Adipose tissue (tissue), 3 donors: Measurements from ENCODE around the gene ADGRV1. TPM values are rescaled to one million over a fixed set of nuclear protein-coding genes. Genes with fewer than 3 reads are reported as not detected.
"Not testable (repeated sequence)": the region's sequence is repeated elsewhere in the genome, so short reads cannot be mapped to it uniquely, and the experiment has no call there.

ENCODE experiments used
- H3K27ac ChIP-seq: one replicate; pipeline ENCODE4 v1.5.1; 2013; ENCODE audit warnings: low read depth, low read length
- WGBS, 3 donors: extraction: QIAGEN DNeasy Blood & Tissue Kit; methylation state at CpG; one replicate each; pipeline ENCODE4 v1.1.7; 2013; 5-methylcytosine and 5-hydroxymethylcytosine counted together
- polyA plus RNA-seq, 3 donors: library from polyadenylated mRNA; stranded (reverse); fragments of 200-250 nt; gene quantifications; one replicate each; pipeline ENCODE4 v1.2.3, GENCODE V29; 2013
- donor health status: healthy with polysubstance abuse.
- donor health status: Bipolar disorder and iron deficiency.
- donor health status: healthy.

ADGRV1 gene
- polyA plus RNA-seq, 3 donors = 0.33 to 1.6 (median 0.34) TPM

GRCh38 chr5:90680921-90681563 is 122.4 kb downstream of the ADGRV1 start:
- H3K27ac ChIP-seq = no peak overlapping the region
- WGBS, 3 donors = 62 to 83% (median 68%) methylated on average over 4 of the region's 4 CpGs

DNA sequence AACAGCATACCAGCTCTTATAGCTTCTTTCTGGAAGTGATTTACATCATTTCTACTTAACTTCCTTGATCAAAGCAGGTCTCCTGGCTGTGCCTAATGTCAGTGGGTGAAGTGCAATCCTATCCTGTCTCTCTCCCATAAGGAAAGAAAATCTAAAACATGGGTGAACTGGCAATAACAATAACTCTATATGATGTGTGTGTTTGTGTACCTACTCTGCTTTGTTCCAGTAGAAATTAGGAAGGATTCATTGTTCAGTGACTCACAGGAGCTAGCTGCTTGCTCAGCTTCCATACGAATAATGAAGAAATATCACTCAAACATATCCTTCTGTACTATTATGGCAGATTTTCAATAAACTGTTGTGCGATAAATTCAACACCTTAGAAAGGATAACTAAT is 123.7 kb downstream of the ADGRV1 start:
- 81 to 88% (median 85%) methylated on average over 2 of the region's 2 CpGs for WGBS, 3 donors
- H3K27ac ChIP-seq = no peak overlapping the region

- no peak overlapping the region for H3K27ac ChIP-seq
- WGBS, 3 donors = 90 to 97% (median 90%) methylated on average over 8 of the region's 8 CpGs
Measured at GRCh38 chr5:90685425-90686022, 126.9 kb downstream of the ADGRV1 start.

- WGBS, 3 donors = 93 to 100% (median 94%) methylated on average over 2 of the region's 2 CpGs
- H3K27ac ChIP-seq = not testable (repeated sequence)
Measured at GRCh38 chr5:90686363-90686762, 127.8 kb downstream of the ADGRV1 start.

DNA sequence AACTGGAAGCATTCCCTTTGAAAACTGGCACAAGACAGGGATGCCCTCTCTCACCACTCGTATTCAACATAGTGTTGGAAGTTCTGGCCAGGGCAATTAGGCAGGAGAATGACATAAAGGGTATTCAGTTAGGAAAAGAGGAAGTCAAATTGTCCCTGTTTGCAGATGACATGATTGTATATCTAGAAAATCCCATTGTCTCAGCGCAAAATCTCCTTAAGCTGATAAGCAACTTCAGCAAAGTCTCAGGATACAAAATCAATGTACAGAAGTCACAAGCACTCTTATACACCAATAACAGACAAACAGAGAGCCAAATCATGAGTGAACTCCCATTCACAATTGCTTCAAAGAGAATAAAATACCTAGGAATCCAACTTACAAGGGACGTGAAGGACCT is 128.9 kb downstream of the ADGRV1 start:
- WGBS, 3 donors = 79 to 96% (median 95%) methylated on average over 2 of the region's 3 CpGs

GRCh38 chr5:90689064-90689463 is 130.5 kb downstream of the ADGRV1 start:
- WGBS, 3 donors = 81 to 90% (median 84%) methylated on average over 2 of the region's 2 CpGs
- no peak overlapping the region for H3K27ac ChIP-seq

More for the DNA sequence above, 128.9 kb downstream of the ADGRV1 start:
- not testable (repeated sequence) for H3K27ac ChIP-seq

DNA sequence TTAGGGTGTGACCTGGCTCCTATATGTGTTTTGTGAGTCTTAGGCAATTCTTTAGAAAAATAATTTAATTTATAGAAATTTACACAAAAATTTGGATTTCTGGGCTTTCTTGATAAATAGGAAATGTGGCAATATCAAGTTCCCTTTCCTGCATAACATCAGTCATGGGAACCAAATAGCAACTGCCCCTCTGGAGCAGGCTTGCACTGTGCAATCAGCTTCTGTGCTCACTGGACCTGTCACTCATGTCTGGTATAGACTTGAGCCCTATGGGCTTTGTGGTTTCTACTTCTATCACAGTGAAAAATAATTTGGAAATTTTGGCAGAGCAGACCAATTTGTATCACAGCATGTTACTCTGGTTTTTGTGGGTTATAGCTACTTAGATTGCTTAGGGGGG is 131.7 kb downstream of the ADGRV1 start:
- no peak overlapping the region for H3K27ac ChIP-seq

- 84 to 92% (median 86%) methylated on average over 4 of the region's 4 CpGs for WGBS, 3 donors
Measured at GRCh38 chr5:90691533-90691932, 132.9 kb downstream of the ADGRV1 start.

DNA sequence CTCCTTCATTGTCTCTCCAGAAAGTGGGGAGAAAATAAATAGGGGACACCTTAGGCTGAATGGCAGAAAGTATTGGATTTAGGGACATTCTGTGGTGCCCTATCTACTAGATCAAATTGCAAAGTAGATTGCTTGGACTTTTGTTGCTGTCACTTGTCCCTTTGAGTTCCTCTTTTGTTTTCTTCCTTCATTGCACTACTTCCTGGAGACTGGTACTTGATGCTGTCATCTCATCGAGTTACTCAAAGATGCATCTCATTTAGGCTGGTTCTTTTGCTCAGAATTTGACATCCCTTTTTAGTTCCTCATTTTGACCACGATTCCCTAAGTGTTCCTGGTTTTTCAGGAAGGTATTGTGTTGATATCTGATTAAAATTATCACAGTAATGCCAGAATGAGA is 137.6 kb downstream of the ADGRV1 start:
- H3K27ac ChIP-seq = no peak overlapping the region
- WGBS, 3 donors = 32 to 81% (median 47%) methylated on average over 2 of the region's 2 CpGs

More at GRCh38 chr5:90691533-90691932, 132.9 kb downstream of the ADGRV1 start:
- H3K27ac ChIP-seq = no peak overlapping the region

GRCh38 chr5:90700299-90700698 is 141.7 kb downstream of the ADGRV1 start:
- H3K27ac ChIP-seq = no peak overlapping the region

DNA sequence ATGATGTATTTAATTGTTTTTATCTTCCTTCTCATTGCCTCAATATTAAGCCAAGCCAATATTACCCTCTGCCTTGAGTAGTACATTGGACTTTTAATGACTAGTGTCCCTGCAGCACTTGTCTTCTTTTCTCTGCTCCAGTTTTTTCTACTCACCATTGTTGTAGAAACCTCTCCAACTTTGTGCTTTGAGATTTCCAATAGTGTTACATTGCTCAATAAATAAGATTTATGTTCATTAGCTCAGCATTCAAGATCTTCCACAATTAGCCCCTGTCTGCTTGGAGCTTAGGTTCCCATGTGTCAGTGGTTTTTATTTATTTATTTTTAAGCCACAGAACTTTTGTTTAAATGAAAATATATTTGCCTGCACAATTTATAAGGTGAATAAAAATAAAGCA is 145.3 kb downstream of the ADGRV1 start:
- no peak overlapping the region for H3K27ac ChIP-seq

More at GRCh38 chr5:90700299-90700698, 141.7 kb downstream of the ADGRV1 start:
- WGBS, 3 donors = 73 to 82% (median 80%) methylated on average over 2 of the region's 2 CpGs

DNA sequence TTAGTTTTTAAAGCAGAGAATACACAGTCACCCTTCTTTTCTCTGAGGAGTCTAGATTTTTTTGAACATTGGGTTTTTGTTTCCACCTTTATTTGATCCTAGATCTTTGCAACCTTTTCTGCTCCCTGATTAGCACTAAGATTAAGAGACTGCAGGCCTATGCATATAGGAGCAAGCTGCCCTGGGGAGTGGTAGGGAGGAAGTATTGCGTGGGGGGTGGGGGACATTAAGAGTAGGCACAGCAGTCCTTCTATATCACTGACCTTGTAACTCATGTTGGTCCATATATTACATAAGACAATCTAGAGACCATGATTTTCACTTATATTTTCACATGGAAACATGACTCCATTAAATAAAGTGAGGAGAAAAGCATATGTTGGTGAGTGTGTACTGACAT is 149.1 kb downstream of the ADGRV1 start:
- no peak overlapping the region for H3K27ac ChIP-seq
- WGBS, 3 donors = 91 to 95% (median 92%) methylated on average over 1 of the region's 1 CpG

DNA sequence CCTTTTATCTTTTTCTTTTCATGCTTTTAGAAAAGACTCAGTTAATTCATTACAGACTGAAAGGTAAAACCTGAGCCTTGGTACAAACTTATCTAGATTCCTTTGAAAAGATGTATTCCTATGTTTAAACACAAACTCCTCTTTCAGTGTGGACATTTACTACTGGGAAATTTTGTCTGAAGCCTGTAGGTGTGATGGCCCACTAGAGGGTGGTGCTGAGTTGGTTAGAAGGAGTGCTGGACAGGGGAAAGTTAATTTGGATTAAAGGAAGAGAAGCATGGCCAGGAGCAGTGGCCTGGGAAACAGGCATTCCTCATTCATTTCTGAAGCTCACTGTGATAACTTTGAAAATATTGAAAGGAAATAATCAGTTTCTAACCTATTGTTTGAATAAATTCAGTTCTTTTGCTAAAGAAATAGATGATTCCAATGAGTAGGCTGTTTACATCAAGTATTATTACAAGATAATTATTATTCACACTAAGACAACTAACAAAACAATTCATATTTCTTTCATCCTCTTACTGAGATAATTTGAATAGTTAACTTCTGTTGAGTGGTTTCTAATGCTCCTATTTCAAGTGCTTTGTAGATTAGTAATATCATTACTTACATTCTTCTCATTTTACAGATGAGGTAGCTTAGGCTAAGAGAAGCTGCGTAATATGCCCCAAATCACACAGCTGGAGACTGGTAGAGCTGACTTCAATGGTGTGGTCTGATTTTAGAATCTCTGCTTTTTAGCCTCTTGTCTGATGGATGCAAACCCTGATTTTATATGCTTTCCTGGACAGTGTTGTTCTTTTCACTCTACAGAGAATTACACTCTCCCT is 150.9 kb downstream of the ADGRV1 start:
- H3K27ac ChIP-seq = no peak overlapping the region
- WGBS, 3 donors = 90 to 94% (median 92%) methylated on average over 1 of the region's 1 CpG

DNA sequence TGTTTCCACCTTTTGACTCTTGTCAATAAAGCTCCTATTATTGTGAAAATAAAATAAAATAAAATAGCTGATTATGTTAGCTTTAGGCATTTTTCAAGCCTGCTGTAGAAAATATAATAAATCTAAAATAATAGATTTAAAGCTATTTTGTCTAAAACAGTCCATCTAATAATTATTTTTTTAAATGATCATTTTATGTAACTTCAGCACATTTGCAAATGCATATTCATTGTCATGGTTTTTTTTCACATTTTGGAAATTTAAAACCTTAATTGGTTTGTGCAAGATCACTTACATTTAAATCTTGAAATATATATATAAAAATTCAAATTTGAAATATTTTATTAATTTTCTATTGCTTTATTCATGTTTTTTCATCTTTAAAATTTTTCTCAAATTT is 159.8 kb downstream of the ADGRV1 start:
- no peak overlapping the region for H3K27ac ChIP-seq

DNA sequence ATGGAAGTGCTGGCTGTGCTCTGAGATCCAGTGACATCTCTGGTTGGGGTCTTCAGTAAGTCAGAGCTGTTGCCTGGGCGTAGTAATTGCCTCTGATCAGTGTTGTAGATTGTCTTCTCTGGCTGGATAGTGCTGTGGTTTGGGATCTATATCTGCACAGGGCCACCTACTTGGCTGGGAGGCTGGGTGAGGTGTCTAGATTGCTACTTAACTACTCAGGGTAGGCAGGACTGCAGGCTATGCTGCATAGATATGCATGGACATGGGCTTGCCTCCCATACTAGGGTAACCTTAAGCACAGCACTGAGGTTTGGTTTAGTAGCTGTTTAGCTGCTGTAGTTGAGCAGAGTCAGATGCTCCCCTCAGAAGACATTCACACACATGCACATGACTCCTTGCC is 181.0 kb downstream of the ADGRV1 start:
- H3K27ac ChIP-seq = no peak overlapping the region
- WGBS, 3 donors = 71 to 92% (median 78%) methylated on average over 1 of the region's 1 CpG

DNA sequence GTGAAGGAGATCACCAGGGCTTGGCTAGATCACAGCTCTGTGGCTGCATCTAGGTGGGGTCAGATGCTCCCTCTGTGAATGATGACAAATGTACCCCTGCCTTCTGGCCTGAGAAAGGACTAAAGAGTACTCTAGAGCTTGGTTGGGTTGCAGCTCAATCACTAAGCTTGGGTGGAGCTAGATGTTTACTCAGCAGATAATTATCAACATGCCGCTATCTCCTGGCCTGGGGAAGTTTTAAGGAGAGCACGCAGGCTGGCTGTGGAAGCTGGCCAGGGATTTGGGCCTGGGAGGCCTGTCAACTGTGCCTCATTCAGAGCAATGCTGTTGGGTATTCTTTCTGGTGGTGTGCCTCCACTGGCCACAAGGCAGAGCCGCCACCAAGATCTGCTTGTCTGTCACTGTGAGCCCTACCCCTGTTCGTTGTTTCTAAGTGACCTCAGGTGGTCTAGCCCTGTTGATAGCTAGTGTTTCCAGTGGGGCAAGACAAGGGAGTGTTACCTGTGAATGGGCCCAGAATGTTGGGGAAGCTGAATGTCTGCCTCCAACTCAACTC is 181.7 kb downstream of the ADGRV1 start:
- WGBS, 3 donors = 87 to 89% (median 89%) methylated on average over 4 of the region's 4 CpGs
- H3K27ac ChIP-seq = no peak overlapping the region

- no peak overlapping the region for H3K27ac ChIP-seq
- 59 to 80% (median 77%) methylated on average over 2 of the region's 2 CpGs for WGBS, 3 donors
Measured at GRCh38 chr5:90741022-90741564, 182.5 kb downstream of the ADGRV1 start.

GRCh38 chr5:90746119-90746518 is 187.5 kb downstream of the ADGRV1 start:
- H3K27ac ChIP-seq = no peak overlapping the region
- 89 to 96% (median 93%) methylated on average over 1 of the region's 1 CpG for WGBS, 3 donors

- H3K27ac ChIP-seq = no peak overlapping the region
- WGBS, 3 donors = 62 to 94% (median 74%) methylated on average over 3 of the region's 3 CpGs
Measured at GRCh38 chr5:90747175-90747574, 188.6 kb downstream of the ADGRV1 start.
